ENCODE measurements around the gene KCNQ1.

- no peak for TF ChIP-seq POLR2A (IDR thresholded peaks at IDR 0.05; ENCODE audit: low read depth, low read length)
- TF ChIP-seq TAF1 (IDR thresholded peaks at IDR 0.05; ENCODE audit: borderline replicate concordance, low read depth, low read length), result no peak
These were observed 12.2 kb upstream of the KCNQ1 start for GRCh38 chr11:2432628-2433071.

Data from GM12892 (cell line).